Measurements from ENCODE around the gene ZNF18.
A peak's percentile ranks its signal among the peaks of the same experiment; 100 is the strongest.

Gene ZNF18

DNA sequence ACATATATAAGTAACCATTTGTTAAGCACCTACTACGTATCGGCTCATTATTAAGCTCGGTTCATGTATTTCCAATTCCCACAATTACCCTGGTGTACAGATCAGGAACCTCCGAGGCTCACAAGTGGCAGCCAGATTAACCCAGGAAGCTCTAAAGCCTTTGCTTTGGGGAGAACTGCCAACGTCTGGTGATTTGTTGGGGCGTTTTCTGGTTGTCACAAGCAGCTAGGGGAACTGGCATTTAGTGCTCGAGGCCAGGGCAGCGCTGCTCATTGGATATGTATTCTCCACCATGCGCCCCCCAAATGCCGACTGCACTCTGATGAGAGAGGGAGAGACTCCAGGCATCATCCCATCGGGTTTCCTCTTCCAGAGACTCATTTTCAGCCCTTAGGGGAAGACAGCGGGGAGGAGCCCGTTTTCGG lies 541 bp downstream of the ZNF18 start:
- H3K27me3 ChIP-seq (ENCODE audit: insufficient read depth, low read depth, severe bottlenecking) = no peaks in the 10 kb centered on the region
- peak overlapping the region; percentile 80 for H3K4me3 ChIP-seq (ENCODE audit: low read depth, low read length)
- peak overlapping the region; percentile 68 for H3K27ac ChIP-seq
- H3K9me3 ChIP-seq (ENCODE audit: severe bottlenecking) = no peaks in the 10 kb centered on the region
- no peaks in the 10 kb centered on the region for H3K36me3 ChIP-seq
- peak; percentile 46 for DNase-seq
- TF ChIP-seq, protein P1, sequence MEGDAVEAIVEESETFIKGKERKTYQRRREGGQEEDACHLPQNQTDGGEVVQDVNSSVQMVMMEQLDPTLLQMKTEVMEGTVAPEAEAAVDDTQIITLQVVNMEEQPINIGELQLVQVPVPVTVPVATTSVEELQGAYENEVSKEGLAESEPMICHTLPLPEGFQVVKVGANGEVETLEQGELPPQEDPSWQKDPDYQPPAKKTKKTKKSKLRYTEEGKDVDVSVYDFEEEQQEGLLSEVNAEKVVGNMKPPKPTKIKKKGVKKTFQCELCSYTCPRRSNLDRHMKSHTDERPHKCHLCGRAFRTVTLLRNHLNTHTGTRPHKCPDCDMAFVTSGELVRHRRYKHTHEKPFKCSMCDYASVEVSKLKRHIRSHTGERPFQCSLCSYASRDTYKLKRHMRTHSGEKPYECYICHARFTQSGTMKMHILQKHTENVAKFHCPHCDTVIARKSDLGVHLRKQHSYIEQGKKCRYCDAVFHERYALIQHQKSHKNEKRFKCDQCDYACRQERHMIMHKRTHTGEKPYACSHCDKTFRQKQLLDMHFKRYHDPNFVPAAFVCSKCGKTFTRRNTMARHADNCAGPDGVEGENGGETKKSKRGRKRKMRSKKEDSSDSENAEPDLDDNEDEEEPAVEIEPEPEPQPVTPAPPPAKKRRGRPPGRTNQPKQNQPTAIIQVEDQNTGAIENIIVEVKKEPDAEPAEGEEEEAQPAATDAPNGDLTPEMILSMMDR (IDR thresholded peaks at IDR 0.05; ENCODE audit: low read depth, low read length) = no peak

DNA sequence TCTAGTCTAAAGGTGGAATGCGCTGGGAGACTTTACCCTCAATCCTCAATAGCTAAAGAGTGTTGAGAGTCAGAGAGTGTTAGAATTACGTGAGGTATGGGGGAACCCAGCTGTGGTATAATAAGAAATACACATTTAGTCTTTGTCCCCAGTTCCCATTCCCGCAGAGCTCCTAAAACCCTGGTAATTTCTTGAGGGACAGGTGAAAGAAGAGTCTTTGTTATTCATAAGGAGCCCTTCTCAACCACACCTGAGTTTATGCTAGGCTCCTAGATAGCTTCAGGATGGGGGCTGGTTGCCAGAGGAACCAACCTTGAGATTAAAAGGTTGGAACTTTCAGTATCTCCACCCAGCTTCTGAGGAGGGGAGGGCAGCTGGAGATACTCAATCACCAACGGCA lies 5.8 kb downstream of the ZNF18 start:
- TF ChIP-seq, protein P1 (IDR thresholded peaks at IDR 0.05; ENCODE audit: low read depth, low read length) = no peak
- no peak for DNase-seq
- Histone ChIP-seq H3K9me3 (ENCODE audit: severe bottlenecking) (no peaks in the 10 kb centered on the region), H3K36me3 (no peaks in the 10 kb centered on the region), H3K27me3 (ENCODE audit: insufficient read depth, low read depth, severe bottlenecking) (no peaks in the 10 kb centered on the region), H3K27ac (no peak overlapping the region), H3K4me3 (ENCODE audit: low read depth, low read length) (no peak overlapping the region)

DNA sequence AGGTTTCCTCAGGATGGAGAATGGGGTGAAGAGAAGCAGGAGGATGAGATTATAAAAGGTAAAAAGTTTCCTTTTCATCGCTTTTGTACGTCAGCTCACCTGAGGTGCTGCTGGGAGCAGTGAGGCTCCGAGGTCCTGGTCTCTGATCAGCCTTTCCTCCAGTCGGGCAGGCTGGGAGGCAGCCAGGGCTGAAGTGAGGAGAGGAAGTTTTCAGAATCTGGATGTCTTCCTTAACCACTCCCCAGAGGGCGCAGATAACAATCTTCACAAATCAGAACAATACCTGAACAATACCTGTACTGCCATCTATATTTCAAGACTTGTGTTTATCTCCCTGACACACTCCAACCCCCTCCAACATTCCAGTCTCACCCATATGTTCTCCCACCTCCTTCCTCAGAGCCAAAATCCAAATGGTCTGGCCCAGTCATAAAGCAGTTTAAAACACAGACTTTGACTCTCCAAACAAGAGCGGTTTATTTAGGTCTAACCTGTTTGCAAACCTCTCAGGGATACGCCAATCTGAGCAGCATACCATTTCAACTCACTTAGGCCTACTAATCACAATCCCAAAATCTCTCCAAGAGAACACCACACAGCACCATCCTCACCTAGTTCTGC lies 6.8 kb downstream of the ZNF18 start:
- H3K4me3 ChIP-seq (ENCODE audit: low read depth, low read length) = no peak overlapping the region
- H3K36me3 ChIP-seq = no peaks in the 10 kb centered on the region
- no peaks in the 10 kb centered on the region for H3K27me3 ChIP-seq (ENCODE audit: insufficient read depth, low read depth, severe bottlenecking)
- no peak overlapping the region for H3K27ac ChIP-seq
- TF ChIP-seq, protein P1 (IDR thresholded peaks at IDR 0.05; ENCODE audit: low read depth, low read length) = no peak
- H3K9me3 ChIP-seq (ENCODE audit: severe bottlenecking) = no peaks in the 10 kb centered on the region
- DNase-seq = no peak

DNA sequence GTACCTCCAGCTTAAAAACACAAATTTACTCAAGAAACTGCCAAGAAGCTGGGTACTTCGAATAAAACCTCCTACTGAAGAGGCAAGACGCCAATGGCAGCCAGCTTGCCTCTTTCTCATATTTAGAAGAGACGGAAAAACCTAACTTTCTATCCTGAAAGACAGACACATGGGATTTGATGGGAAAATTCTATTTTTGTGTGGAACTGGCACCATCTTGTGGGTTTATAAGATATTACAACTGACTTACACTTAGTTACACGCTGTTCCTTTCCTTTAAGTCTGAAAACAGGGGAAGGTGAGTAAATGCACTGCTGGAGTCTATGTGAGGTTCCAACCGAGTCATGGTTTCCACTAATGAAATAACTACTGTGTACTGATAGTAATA lies 10.3 kb downstream of the ZNF18 start:
- no peak overlapping the region for H3K4me3 ChIP-seq (ENCODE audit: low read depth, low read length)
- no peak overlapping the region for H3K27ac ChIP-seq
- H3K27me3 ChIP-seq (ENCODE audit: insufficient read depth, low read depth, severe bottlenecking) = no peaks in the 10 kb centered on the region
- no peaks in the 10 kb centered on the region; the same call in 1 of the 2 replicates for H3K36me3 ChIP-seq
- no peaks in the 10 kb centered on the region for H3K9me3 ChIP-seq (ENCODE audit: severe bottlenecking)
- TF ChIP-seq, protein P1 (IDR thresholded peaks at IDR 0.05; ENCODE audit: low read depth, low read length) = peak; percentile 40; the same call in 1 of the 2 replicates
- no peak for DNase-seq

DNA sequence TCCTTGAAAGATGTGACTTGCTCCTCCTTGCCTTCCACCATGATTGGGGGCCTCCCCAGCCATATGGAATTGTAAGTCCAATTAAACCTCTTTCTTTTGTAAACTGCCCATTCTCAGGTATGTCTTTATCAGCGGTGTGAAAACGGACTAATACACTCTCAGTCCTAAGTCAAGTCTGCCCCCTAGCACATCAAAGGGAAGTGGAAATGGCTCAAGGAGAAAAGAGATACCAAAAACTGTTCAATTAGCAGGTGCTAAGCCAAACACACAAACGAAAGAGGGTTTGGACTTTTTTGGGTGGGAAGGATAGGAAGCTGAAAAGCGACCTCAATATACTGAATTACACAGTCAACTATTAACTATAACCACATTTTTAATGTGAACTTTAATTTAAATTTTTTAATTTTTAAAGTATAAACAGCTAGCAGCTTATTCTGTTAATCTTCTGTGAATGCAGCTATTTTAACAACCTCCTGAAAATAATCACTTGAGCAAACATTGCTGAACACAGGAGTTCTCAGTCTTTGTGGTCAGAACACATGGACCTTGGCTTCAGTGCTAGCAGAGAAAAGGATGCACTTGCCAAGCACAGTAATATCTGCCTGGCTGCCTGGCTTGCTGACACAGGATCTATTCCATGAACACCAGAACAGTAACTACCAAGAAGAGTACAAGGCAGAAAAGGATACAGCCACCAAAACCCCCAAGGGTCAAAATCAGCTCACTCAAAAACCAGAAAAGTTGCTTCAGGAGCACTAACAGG lies 10.9 kb downstream of the ZNF18 start:
- TF ChIP-seq, protein P1 (IDR thresholded peaks at IDR 0.05; ENCODE audit: low read depth, low read length) = no peak
- no peak overlapping the region for H3K27ac ChIP-seq
- DNase-seq = no peak
- H3K4me3 ChIP-seq (ENCODE audit: low read depth, low read length) = no peak overlapping the region
- H3K9me3 ChIP-seq (ENCODE audit: severe bottlenecking) = no peaks in the 10 kb centered on the region
- no peaks in the 10 kb centered on the region for H3K27me3 ChIP-seq (ENCODE audit: insufficient read depth, low read depth, severe bottlenecking)
- no peaks in the 10 kb centered on the region; the same call in 1 of the 2 replicates for H3K36me3 ChIP-seq

Measured in WERI-Rb-1 (cell line).